CD4-positive, alpha-beta memory T cell (primary cell): ENCODE results near the gene CTNNBL1. TPM values are rescaled to one million over a fixed set of nuclear protein-coding genes. Genes with fewer than 3 reads are reported as not detected.

ENCODE experiments used
- CTCF ChIA-PET: fragments of 350-600 bp; sonication (Branson Sonifier 250); formaldehyde crosslinking; loops from one replicate; lab custom pipeline; 2021; ENCODE audit warnings: inconsistent platforms; ENCODE audit not compliant: partially characterized antibody; lab: Charles Lee
- POLR2A ChIA-PET: fragments of 350-600 bp; sonication (Branson Sonifier 250); formaldehyde crosslinking; loops from one replicate; lab custom pipeline; 2021; ENCODE audit not compliant: partially characterized antibody; lab: Charles Lee
- DNase-seq, 5 donors: peaks; one replicate each; pipeline versions ENCODE4 v3.0.0 to v3.0.0-alpha.2; 2020 to 2022; ENCODE audit warnings: mixed read lengths in 1 of 5
- H3K27ac ChIP-seq: one replicate; pipeline ENCODE4 v1.7.0; 2013; ENCODE audit warnings: low read depth, low read length
- H3K27me3 ChIP-seq: 2 replicates; pipeline ENCODE4 v1.7.0; 2013; ENCODE audit warnings: mild to moderate bottlenecking, low read length, moderate library complexity; ENCODE audit not compliant: insufficient read depth
- H3K36me3 ChIP-seq: 2 replicates; pipeline ENCODE4 v1.7.0; 2013; ENCODE audit warnings: mild to moderate bottlenecking, low read length, moderate library complexity; ENCODE audit not compliant: insufficient read depth
- H3K4me1 ChIP-seq: 2 replicates; pipeline ENCODE4 v1.7.0; 2013; ENCODE audit warnings: mild to moderate bottlenecking, low read length, moderate library complexity; ENCODE audit not compliant: insufficient read depth
- H3K4me3 ChIP-seq, 2 donors: one replicate each; pipeline ENCODE4 v1.7.0; 2013; ENCODE audit warnings: low read length in 2 of 2, mild to moderate bottlenecking in 1 of 2
- H3K9me3 ChIP-seq, 2 donors: one replicate each; pipeline ENCODE4 v1.7.0; 2013; ENCODE audit warnings: low read length in 2 of 2, control low read depth in 1 of 2; ENCODE audit not compliant: control insufficient read depth in 1 of 2
- H3K27ac Mint-ChIP-seq, 7 donors: one replicate each; pipeline ENCODE4 v1.8.0; 2020 to 2021; ENCODE audit warnings: mixed read lengths in 7 of 7, mild to moderate bottlenecking in 6 of 7, inconsistent platforms in 3 of 7, moderate library complexity in 3 of 7
- H3K27me3 Mint-ChIP-seq, 2 donors: one replicate each; pipeline ENCODE4 v1.8.0; 2020 to 2021; ENCODE audit warnings: mixed read lengths in 2 of 2
- H3K36me3 Mint-ChIP-seq, 2 donors: one replicate each; pipeline ENCODE4 v1.8.0; 2020 to 2021; ENCODE audit warnings: mixed read lengths in 2 of 2, inconsistent platforms in 1 of 2, mild to moderate bottlenecking in 1 of 2
- H3K4me1 Mint-ChIP-seq, 4 donors: one replicate each; pipeline ENCODE4 v1.8.0; 2020 to 2021; ENCODE audit warnings: mixed read lengths in 4 of 4, mild to moderate bottlenecking in 1 of 4
- H3K4me3 Mint-ChIP-seq, 8 donors: one replicate each; pipeline ENCODE4 v1.8.0; 2020 to 2021; ENCODE audit warnings: mixed read lengths in 8 of 8, mild to moderate bottlenecking in 7 of 8, moderate library complexity in 6 of 8, inconsistent platforms in 3 of 8
- H3K9me3 Mint-ChIP-seq, 8 donors: one replicate each; pipeline ENCODE4 v1.8.0; 2020 to 2021; ENCODE audit warnings: mixed read lengths in 8 of 8, mild to moderate bottlenecking in 5 of 8, inconsistent platforms in 3 of 8, moderate library complexity in 1 of 8
- intact Hi-C: fragments of 100-400 bp; cut with micrococcal nuclease; formaldehyde crosslinking; loops from one replicate; pipeline ENCODE4 v1.15.1; 2023
- polyA plus RNA-seq, 2 donors: library from polyadenylated mRNA; unstranded; fragments of 300-500 nt; fragmentation: Illumina TruSeq; gene quantifications; one replicate each; pipeline ENCODE4 v1.2.3, GENCODE V29; 2021
- total RNA-seq, 2 experiments: library from RNA; stranded (reverse); gene quantifications; one replicate each; pipeline ENCODE4 v1.2.3, GENCODE V29; 2021

Gene CTNNBL1
- total and polyA plus RNA-seq, 4 experiments from 2014 or later: 41.5 to 104 (median 64.2) TPM

- Histone ChIP-seq H3K27me3 (no peaks in the 10 kb centered on the region), H3K9me3 (no peaks in the 10 kb centered on the region), H3K36me3 (peaks cover 21% of the 10 kb centered on the region), H3K27ac (no peak overlapping the region), H3K4me1 (no peaks in the 10 kb centered on the region), H3K4me3 (no peak overlapping the region)
- H3K4me3 Mint-ChIP-seq: no peak overlapping the region
- peak overlapping the region in 1 of 7 donors; percentile 63 for H3K27ac Mint-ChIP-seq
- DNase-seq: no peak
- H3K9me3 Mint-ChIP-seq: no peaks in the 10 kb centered on the region
- peaks cover 45 to 74% of the 10 kb centered on the region in 2 donors for H3K36me3 Mint-ChIP-seq
- CTCF ChIA-PET: no interaction called here
- no peaks in the 10 kb centered on the region for H3K27me3 Mint-ChIP-seq
- H3K4me1 Mint-ChIP-seq: no peaks in the 10 kb centered on the region
- POLR2A ChIA-PET: no interaction called here
- intact Hi-C loops: no loop called here
Observed at GRCh38 chr20:37864298-37864697, 170.5 kb downstream of the CTNNBL1 start.

GRCh38 chr20:37866051-37866450, 172.2 kb downstream of the CTNNBL1 start:
- Mint-ChIP-seq H3K36me3 (peaks cover 41 to 72% of the 10 kb centered on the region in 2 donors), H3K27me3 (no peaks in the 10 kb centered on the region), H3K4me1 (no peaks in the 10 kb centered on the region), H3K27ac (no peak overlapping the region), H3K4me3 (no peak overlapping the region), H3K9me3 (no peaks in the 10 kb centered on the region)
- Histone ChIP-seq H3K36me3 (peaks cover 17% of the 10 kb centered on the region), H3K4me1 (no peaks in the 10 kb centered on the region), H3K27ac (no peak overlapping the region), H3K9me3 (no peaks in the 10 kb centered on the region), H3K27me3 (no peaks in the 10 kb centered on the region), H3K4me3 (no peak overlapping the region)
- DNase-seq: no peak
- intact Hi-C loops: no loop called here
- ChIA-PET POLR2A (no interaction called here), CTCF (no interaction called here)

- H3K4me1 ChIP-seq: no peaks in the 10 kb centered on the region
- H3K27me3 ChIP-seq: no peaks in the 10 kb centered on the region
- no peaks in the 10 kb centered on the region for H3K4me1 Mint-ChIP-seq
- POLR2A ChIA-PET: no interaction called here
- no peaks in the 10 kb centered on the region for H3K9me3 Mint-ChIP-seq
- no peak overlapping the region for H3K4me3 ChIP-seq
- intact Hi-C loops: no loop called here
- H3K27ac ChIP-seq: no peak overlapping the region
- CTCF ChIA-PET: no interaction called here
- H3K36me3 Mint-ChIP-seq: peaks cover 40 to 71% of the 10 kb centered on the region in 2 donors
- no peaks in the 10 kb centered on the region for H3K27me3 Mint-ChIP-seq
- no peak overlapping the region for H3K4me3 Mint-ChIP-seq
- H3K9me3 ChIP-seq: no peaks in the 10 kb centered on the region
- H3K36me3 ChIP-seq: peaks cover 14% of the 10 kb centered on the region
- DNase-seq: no peak
- H3K27ac Mint-ChIP-seq: peak overlapping the region in 2 of 7 donors; percentile 1 to 29
Observed at GRCh38 chr20:37867289-37868195, 173.7 kb downstream of the CTNNBL1 start.

GRCh38 chr20:37868851-37869333, 175.1 kb downstream of the CTNNBL1 start:
- Histone ChIP-seq H3K4me3 (no peak overlapping the region), H3K36me3 (peaks cover 14% of the 10 kb centered on the region), H3K9me3 (no peaks in the 10 kb centered on the region), H3K27me3 (no peaks in the 10 kb centered on the region), H3K4me1 (no peaks in the 10 kb centered on the region), H3K27ac (no peak overlapping the region)
- Mint-ChIP-seq H3K4me3 (no peak overlapping the region), H3K4me1 (no peaks in the 10 kb centered on the region), H3K9me3 (no peaks in the 10 kb centered on the region), H3K27me3 (no peaks in the 10 kb centered on the region), H3K36me3 (peaks cover 41 to 71% of the 10 kb centered on the region in 2 donors), H3K27ac (no peak overlapping the region)
- CTCF ChIA-PET: no interaction called here
- DNase-seq: no peak
- intact Hi-C loops: no loop called here
- POLR2A ChIA-PET: no interaction called here

- CTCF ChIA-PET: no interaction called here
- Histone ChIP-seq H3K27me3 (no peaks in the 10 kb centered on the region), H3K9me3 (no peaks in the 10 kb centered on the region), H3K27ac (no peak overlapping the region), H3K4me1 (no peaks in the 10 kb centered on the region), H3K4me3 (no peak overlapping the region), H3K36me3 (peaks cover 14% of the 10 kb centered on the region)
- intact Hi-C loops: no loop called here
- H3K4me3 Mint-ChIP-seq: no peak overlapping the region
- no peak for DNase-seq
- no peaks in the 10 kb centered on the region for H3K27me3 Mint-ChIP-seq
- H3K9me3 Mint-ChIP-seq: no peaks in the 10 kb centered on the region
- H3K4me1 Mint-ChIP-seq: no peaks in the 10 kb centered on the region
- H3K27ac Mint-ChIP-seq: peak overlapping the region in 1 of 7 donors; percentile 43
- peaks cover 46 to 73% of the 10 kb centered on the region in 2 donors for H3K36me3 Mint-ChIP-seq
- POLR2A ChIA-PET: no interaction called here
Observed at GRCh38 chr20:37869334-37869861, 175.6 kb downstream of the CTNNBL1 start.

GRCh38 chr20:37870294-37870693, 176.5 kb downstream of the CTNNBL1 start:
- Mint-ChIP-seq H3K4me1 (no peaks in the 10 kb centered on the region), H3K36me3 (peaks cover 44 to 65% of the 10 kb centered on the region in 2 donors), H3K9me3 (no peaks in the 10 kb centered on the region), H3K4me3 (no peak overlapping the region), H3K27ac (peak overlapping the region in 1 of 7 donors; percentile 72), H3K27me3 (no peaks in the 10 kb centered on the region)
- intact Hi-C loops: no loop called here
- no peak overlapping the region for H3K4me3 ChIP-seq
- no peak overlapping the region for H3K27ac ChIP-seq
- no peaks in the 10 kb centered on the region for H3K27me3 ChIP-seq
- H3K36me3 ChIP-seq: peaks cover 14% of the 10 kb centered on the region
- POLR2A ChIA-PET: no interaction called here
- CTCF ChIA-PET: no interaction called here
- H3K4me1 ChIP-seq: no peaks in the 10 kb centered on the region
- DNase-seq: no peak
- H3K9me3 ChIP-seq: no peaks in the 10 kb centered on the region

GRCh38 chr20:37871751-37872150, 177.9 kb downstream of the CTNNBL1 start:
- peaks cover 14% of the 10 kb centered on the region for H3K36me3 ChIP-seq
- ChIA-PET CTCF (no interaction called here), POLR2A (no interaction called here)
- H3K27ac ChIP-seq: no peak overlapping the region
- no peaks in the 10 kb centered on the region for H3K27me3 ChIP-seq
- H3K4me1 ChIP-seq: no peaks in the 10 kb centered on the region
- no peak for DNase-seq
- H3K4me3 Mint-ChIP-seq: no peak overlapping the region
- no peaks in the 10 kb centered on the region for H3K27me3 Mint-ChIP-seq
- H3K4me1 Mint-ChIP-seq: no peaks in the 10 kb centered on the region
- intact Hi-C loops: no loop called here
- H3K36me3 Mint-ChIP-seq: peaks cover 44 to 60% of the 10 kb centered on the region in 2 donors
- no peak overlapping the region for H3K27ac Mint-ChIP-seq
- no peaks in the 10 kb centered on the region for H3K9me3 Mint-ChIP-seq
- H3K4me3 ChIP-seq: no peak overlapping the region
- no peaks in the 10 kb centered on the region for H3K9me3 ChIP-seq
